DMS53 (cell line): Measurements from ENCODE around the gene NUFIP1.
"Not testable (repeated sequence)": the region's sequence is repeated elsewhere in the genome, so short reads cannot be mapped to it uniquely, and the experiment has no call there.

Experiments used
- DNase-seq: peaks from one replicate; lab custom pipeline; 2025; lab: John Stamatoyannopoulos, UW

NUFIP1 gene

DNA sequence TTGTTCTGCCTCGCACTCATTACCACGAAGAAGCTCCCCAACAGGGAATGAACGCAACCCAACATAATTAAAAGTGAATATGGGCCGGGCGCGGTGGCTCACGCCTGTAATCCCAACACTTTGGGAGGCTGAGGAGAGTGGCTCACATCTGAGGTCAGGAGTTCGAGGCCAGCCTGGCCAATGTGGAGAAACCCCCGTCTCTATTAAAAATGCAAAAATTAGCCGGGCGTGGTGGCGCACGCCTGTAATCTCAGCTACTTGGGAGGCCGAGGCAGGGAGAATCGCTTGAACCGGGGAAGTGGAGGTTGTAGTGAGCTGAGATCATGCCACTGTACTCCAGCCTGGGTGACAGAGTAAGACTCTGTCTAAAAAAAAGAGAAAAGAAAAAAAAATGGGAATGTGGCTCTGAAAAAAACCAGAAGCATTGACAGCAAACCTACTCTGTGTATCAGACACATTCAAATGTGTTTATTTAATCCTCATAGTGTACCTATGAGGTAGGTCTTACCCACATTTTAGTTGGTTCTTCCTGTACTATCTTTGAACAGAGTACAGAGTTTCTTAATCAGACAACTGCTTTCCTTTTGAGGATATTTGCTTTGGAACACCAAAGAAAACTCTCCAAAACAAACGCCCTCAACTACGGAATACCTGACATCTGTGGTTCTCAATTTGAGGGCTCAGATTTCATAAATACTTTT, 70.0 kb downstream of the NUFIP1 start:
- DNase-seq = no peak

- peak; percentile 95 for DNase-seq
Observed at GRCh38 chr13:44918326-44919103, 70.8 kb downstream of the NUFIP1 start.

DNA sequence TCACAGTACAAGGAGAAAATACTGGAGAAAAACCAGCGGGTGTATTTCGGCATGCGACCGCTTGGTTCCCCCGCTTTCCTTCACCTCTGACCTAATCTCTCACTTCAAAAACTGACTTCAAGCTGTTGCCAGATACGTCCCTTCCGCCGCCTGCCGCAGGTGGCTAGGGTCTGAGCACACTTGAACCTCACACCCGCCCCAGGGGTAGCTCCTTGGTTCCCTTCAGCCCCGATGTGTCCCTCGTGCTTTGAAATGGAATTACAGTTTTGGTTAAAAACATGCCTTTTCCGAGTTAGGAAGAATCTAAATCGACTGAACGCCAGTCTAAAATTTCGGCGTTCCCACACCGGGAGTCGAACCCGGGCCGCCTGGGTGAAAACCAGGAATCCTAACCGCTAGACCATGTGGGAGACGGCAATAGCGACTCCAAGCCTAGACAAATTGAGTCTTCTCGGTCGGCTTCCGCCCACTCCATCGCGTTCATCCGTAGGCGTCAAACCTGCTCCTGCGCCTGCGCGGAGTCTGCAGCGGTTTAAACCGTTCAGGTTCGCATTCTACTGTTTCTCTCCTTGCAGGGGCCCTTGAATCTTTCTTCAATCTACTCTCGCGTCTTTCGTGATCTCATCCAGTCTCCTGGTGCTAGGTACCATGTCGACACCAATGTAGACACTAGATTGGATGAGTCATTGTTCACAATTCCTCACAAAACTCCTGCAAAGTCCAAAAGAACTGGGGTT, 71.5 kb downstream of the NUFIP1 start:
- DNase-seq = peak; percentile 97

DNA sequence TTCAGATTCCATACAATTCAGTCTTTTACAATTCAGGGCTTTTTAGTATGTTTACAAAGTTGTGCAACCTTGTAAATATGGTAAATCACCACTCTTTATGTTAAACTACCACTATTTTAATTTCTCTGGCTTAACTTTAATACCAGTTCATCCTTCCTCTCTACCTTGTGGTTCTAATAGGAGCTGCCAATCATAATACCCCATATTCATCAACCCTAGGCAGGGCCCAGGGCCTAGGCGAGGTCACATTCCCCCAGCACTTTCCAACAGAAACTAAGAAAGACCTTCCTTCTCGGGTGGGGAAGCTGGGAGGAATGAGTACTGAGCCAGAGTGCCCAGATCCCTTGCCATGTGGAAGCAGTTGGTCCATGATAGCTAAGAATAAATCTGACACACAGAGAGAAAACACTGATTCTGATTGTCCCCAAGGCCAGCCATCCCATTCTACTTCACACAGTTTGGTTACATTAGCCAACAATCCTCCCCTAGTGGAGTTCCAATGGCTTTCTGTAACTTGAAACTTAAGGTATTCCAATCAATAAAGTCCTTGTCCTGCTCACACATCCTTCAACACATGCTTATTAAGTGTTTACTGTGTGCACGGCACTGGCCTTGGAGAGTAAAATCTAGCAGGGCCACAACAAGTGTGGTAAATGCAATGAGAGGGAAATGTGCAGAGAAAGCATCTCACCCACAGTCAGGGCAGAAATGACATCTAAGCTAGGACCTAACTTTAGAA, 76.8 kb downstream of the NUFIP1 start:
- no peak for DNase-seq

GRCh38 chr13:44908712-44909111, 80.6 kb downstream of the NUFIP1 start:
- no peak for DNase-seq

DNA sequence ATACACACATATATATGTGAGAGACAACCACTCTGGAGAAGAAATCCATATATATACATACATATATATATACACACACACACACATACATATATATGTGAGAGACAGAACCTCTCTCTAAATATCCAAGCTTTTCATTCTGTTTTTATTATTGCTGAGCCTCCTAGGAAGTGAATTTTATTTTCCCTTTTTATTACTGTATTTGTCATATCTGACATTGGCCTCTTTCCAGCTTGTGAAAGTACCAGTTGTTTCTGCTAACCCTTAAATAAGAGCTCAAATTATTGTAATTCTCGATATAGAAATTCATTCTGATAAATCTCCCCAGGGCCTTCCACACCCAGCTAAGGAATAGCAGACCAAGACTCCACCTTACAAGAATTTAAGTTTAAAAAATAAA, 81.0 kb downstream of the NUFIP1 start:
- DNase-seq = no peak

DNA sequence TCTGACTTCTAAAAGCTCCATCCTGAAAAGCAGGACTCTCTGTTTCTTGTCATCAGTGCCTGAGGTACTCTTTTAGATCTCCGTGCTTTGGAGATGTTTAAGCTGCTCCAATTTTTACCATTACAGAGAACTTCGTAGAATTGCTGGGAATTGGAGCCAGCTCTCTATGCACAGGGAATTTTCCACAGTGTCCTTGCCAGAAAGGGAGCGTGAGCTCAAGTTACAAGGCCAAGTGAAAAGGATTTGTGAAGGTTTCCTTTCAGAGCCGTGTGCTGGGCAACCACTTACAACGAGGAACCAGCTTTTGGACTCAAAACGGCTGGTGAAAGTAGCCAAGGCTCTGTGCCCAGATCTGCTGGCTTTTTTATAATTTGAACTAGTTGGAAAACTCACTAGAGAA, 82.6 kb downstream of the NUFIP1 start:
- DNase-seq = no peak

- no peak for DNase-seq
Observed at GRCh38 chr13:44906230-44906629, 83.0 kb downstream of the NUFIP1 start.

DNA sequence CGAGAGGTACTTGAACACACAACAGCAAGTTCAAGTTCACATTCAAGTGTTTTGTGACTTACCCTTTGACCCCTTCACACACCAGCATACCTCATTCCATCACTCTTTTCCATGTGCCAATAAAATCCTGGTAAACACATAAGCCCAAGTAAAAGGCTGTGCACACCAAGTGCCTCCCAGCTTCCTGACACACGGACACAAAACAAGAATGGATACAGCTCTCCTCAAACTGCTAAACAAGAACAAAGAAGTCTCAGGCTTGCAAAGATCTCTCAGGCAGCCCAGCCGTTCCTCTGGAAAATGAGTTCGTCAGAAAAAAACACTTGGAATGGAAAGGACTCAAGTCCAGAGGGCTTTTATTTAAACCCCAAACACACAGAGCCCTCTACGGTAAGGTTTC, 83.7 kb downstream of the NUFIP1 start:
- peak; percentile 23 for DNase-seq

- peak; percentile 82 for DNase-seq
Observed at GRCh38 chr13:44904967-44905366, 84.3 kb downstream of the NUFIP1 start.

GRCh38 chr13:44903574-44903985, 85.7 kb downstream of the NUFIP1 start:
- DNase-seq = peak; percentile 58

GRCh38 chr13:44902738-44903137, 86.5 kb downstream of the NUFIP1 start:
- DNase-seq = no peak

GRCh38 chr13:44899967-44900366, 89.3 kb downstream of the NUFIP1 start:
- peak; percentile 80 for DNase-seq

DNA sequence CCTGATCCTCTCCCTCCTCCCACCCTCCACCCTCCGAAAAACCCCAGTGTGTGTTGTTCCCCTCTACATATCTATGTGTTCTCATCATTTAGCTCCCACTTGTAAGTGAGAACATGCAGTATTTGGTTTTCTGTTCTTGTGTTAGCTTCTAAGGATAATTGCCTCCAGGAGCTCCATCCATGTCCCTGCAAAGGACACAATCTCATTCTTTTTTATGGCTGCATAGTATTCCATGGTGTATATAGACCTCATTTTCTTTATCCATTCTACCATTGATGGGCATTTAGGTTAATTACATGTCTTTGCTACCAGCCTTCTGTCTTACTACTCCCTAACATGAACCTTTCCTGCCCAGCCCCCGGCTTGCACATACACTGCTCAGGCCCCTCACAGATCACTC, 91.0 kb downstream of the NUFIP1 start:
- DNase-seq = not testable (repeated sequence)

GRCh38 chr13:44895953-44896335, 93.3 kb downstream of the NUFIP1 start:
- no peak for DNase-seq

DNA sequence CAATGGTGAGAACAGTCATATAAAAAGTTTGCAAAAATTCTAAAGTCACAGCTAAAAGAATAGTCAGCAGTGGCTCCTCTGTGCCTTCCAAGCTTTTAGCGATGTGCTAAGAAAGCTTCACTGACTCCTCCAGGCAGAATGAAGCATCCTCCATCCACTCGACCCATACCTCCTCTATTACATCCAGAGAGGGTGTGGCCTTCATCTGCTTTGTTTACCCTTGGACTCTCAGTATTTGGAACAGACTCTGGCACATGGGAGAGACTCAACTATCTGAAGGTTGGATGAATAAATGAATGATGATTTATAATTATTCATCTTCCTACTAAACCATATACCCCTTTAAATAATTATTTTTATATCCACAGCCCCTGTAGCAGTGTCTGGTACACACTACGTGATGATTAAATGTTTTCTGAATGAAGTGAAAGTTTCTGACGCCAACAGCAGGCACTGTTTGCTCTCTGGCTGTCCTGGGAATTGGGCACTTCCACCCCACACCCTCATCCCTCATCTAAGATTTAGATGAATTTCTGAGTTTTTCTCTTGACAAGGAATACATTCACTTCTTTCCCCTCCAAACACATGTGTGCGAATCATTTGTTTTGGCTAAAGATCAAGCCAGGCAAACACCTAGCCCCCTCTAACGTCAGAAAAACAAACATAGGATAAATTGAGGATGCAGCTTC, 93.9 kb downstream of the NUFIP1 start:
- DNase-seq = no peak

DNA sequence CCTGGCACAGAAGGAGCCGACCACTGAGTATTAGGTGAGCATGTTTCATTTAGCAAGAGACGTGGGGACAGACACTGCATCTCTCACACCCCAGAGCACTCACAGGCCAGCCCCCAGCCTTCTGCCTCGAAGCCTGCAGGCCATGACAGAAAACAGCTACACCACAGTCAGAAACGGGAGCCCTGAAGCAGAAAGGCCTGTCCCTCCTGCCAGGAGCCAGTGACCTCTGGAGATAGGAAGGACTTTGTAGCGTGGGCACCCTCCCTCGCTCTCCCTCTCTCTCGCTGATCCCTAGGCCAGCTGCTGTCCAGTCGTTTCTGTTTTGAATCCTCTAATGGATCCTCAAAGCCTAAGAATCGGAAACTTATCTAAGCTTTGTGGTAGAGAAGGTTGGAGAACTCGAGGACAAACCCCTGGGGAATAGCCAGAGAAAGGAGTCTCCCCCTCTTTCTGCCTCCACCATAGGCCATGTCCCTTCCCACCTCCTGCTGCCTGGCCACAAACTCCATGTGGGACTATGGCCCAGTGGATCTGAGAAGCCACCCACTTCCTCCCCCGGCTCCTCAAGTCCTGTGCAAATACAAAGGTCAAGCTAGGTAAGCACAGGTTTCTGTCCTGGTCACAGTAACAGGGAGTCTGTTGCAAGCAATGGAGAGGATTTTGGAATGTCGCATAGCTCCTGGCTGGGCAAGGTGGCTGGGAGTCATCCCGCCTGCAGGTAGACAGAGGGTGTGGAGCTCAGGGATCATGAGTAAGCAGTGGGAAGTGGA, 95.1 kb downstream of the NUFIP1 start:
- DNase-seq = peak; percentile 46
